Measurements from ENCODE around the gene PRDM8.
A peak's percentile ranks its signal among the peaks of the same experiment; 100 is the strongest.

PRDM8 gene

GRCh38 chr4:80210549-80210948 lies 13.2 kb downstream of the PRDM8 start:
- DNase-seq (ENCODE audit: low read depth), result no peak
- no peak for TF ChIP-seq MAX (IDR thresholded peaks at IDR 0.05; ENCODE audit: low read depth, low read length)
- no peak for TF ChIP-seq MYC (IDR thresholded peaks at IDR 0.05; ENCODE audit: low read depth, low read length)
- TF ChIP-seq CTCF (IDR thresholded peaks at IDR 0.05; ENCODE audit: low read depth, low read length), result no peak
- TF ChIP-seq POLR2A (IDR thresholded peaks at IDR 0.05; ENCODE audit: extremely low read depth, insufficient read length), result no peak
- no peak overlapping the region for H3K4me3 ChIP-seq (ENCODE audit: low read depth, low read length)

- no peak for DNase-seq (ENCODE audit: low read depth)
- TF ChIP-seq MAX (IDR thresholded peaks at IDR 0.05; ENCODE audit: low read depth, low read length), result no peak
- no peak for TF ChIP-seq POLR2A (IDR thresholded peaks at IDR 0.05; ENCODE audit: extremely low read depth, insufficient read length)
- no peak for TF ChIP-seq CTCF (IDR thresholded peaks at IDR 0.05; ENCODE audit: low read depth, low read length)
- TF ChIP-seq MYC (IDR thresholded peaks at IDR 0.05; ENCODE audit: low read depth, low read length), result no peak
- no peak overlapping the region for H3K4me3 ChIP-seq (ENCODE audit: low read depth, low read length)
These were observed 16.0 kb downstream of the PRDM8 start for GRCh38 chr4:80213117-80213815.

GRCh38 chr4:80215449-80216052 lies 18.2 kb downstream of the PRDM8 start:
- H3K4me3 ChIP-seq (ENCODE audit: low read depth, low read length), result no peak overlapping the region
- peak; percentile 6 for TF ChIP-seq CTCF (IDR thresholded peaks at IDR 0.05; ENCODE audit: low read depth, low read length)
- TF ChIP-seq MAX (IDR thresholded peaks at IDR 0.05; ENCODE audit: low read depth, low read length), result no peak
- peak; percentile 56 for DNase-seq (ENCODE audit: low read depth)

- DNase-seq (ENCODE audit: low read depth), result peak; percentile 77
- no peak overlapping the region for H3K4me3 ChIP-seq (ENCODE audit: low read depth, low read length)
- TF ChIP-seq MAX (IDR thresholded peaks at IDR 0.05; ENCODE audit: low read depth, low read length) (no peak), POLR2A (IDR thresholded peaks at IDR 0.05; ENCODE audit: extremely low read depth, insufficient read length) (no peak), MYC (IDR thresholded peaks at IDR 0.05; ENCODE audit: low read depth, low read length) (no peak), CTCF (IDR thresholded peaks at IDR 0.05; ENCODE audit: low read depth, low read length) (no peak)
These were observed 18.9 kb downstream of the PRDM8 start for GRCh38 chr4:80216100-80216761.

- TF ChIP-seq MAX (IDR thresholded peaks at IDR 0.05; ENCODE audit: low read depth, low read length), result no peak
- no peak for TF ChIP-seq POLR2A (IDR thresholded peaks at IDR 0.05; ENCODE audit: extremely low read depth, insufficient read length)
- no peak for TF ChIP-seq CTCF (IDR thresholded peaks at IDR 0.05; ENCODE audit: low read depth, low read length)
- no peak for TF ChIP-seq MYC (IDR thresholded peaks at IDR 0.05; ENCODE audit: low read depth, low read length)
- no peak for DNase-seq (ENCODE audit: low read depth)
- H3K4me3 ChIP-seq (ENCODE audit: low read depth, low read length), result no peak overlapping the region
These were observed 22.2 kb downstream of the PRDM8 start for GRCh38 chr4:80219301-80220025.

All from NB4 (cell line).